HL-60 (cell line): ENCODE results near the gene LTB4R.

ENCODE experiments used
- CTCF ChIP-seq: IDR thresholded peaks from one replicate; pipeline ENCODE4 v1.5.1; 2011; ENCODE audit warnings: low read length, control low read depth, inconsistent platforms; ENCODE audit not compliant: insufficient read depth
- POLR2AphosphoS5 ChIP-seq: IDR thresholded peaks from 2 replicates; pipeline ENCODE4 v1.6.1; 2012; ENCODE audit warnings: low read depth
- TF ChIP-seq, protein P1 (sequence below): IDR thresholded peaks from 2 replicates; pipeline ENCODE4 v1.6.1; 2012; ENCODE audit warnings: low read depth; ENCODE audit not compliant: insufficient replicate concordance

GRCh38 chr14:24362241-24362960 is 51.1 kb downstream of the LTB4R start:
- no peak for TF ChIP-seq CTCF
- TF ChIP-seq, protein P1, sequence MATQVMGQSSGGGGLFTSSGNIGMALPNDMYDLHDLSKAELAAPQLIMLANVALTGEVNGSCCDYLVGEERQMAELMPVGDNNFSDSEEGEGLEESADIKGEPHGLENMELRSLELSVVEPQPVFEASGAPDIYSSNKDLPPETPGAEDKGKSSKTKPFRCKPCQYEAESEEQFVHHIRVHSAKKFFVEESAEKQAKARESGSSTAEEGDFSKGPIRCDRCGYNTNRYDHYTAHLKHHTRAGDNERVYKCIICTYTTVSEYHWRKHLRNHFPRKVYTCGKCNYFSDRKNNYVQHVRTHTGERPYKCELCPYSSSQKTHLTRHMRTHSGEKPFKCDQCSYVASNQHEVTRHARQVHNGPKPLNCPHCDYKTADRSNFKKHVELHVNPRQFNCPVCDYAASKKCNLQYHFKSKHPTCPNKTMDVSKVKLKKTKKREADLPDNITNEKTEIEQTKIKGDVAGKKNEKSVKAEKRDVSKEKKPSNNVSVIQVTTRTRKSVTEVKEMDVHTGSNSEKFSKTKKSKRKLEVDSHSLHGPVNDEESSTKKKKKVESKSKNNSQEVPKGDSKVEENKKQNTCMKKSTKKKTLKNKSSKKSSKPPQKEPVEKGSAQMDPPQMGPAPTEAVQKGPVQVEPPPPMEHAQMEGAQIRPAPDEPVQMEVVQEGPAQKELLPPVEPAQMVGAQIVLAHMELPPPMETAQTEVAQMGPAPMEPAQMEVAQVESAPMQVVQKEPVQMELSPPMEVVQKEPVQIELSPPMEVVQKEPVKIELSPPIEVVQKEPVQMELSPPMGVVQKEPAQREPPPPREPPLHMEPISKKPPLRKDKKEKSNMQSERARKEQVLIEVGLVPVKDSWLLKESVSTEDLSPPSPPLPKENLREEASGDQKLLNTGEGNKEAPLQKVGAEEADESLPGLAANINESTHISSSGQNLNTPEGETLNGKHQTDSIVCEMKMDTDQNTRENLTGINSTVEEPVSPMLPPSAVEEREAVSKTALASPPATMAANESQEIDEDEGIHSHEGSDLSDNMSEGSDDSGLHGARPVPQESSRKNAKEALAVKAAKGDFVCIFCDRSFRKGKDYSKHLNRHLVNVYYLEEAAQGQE, result no peak
- TF ChIP-seq POLR2AphosphoS5, result no peak
